Loucy (cell line): ENCODE data around the gene CXCR6.

ENCODE experiments used
- H2AFZ ChIP-seq: fragments of 200-600 bp; sonication (generic); 2 replicates; pipeline ENCODE4 v1.6.0; 2016; ENCODE audit warnings: antibody characterized with exemption, mild to moderate bottlenecking, low read length, moderate library complexity
- H3F3A ChIP-seq: fragments of 200-600 bp; 2 replicates; pipeline ENCODE4 v1.6.0; 2016; ENCODE audit warnings: antibody characterized with exemption, low read depth, mild to moderate bottlenecking
- H3K27me3 ChIP-seq: fragments of 200-600 bp; sonication (generic); 2 replicates; pipeline ENCODE4 v1.6.1; 2014; ENCODE audit warnings: low read length, mild to moderate bottlenecking; ENCODE audit not compliant: insufficient read depth, poor library complexity, severe bottlenecking
- H3K36me3 ChIP-seq: fragments of 200-600 bp; sonication (generic); 2 replicates; pipeline ENCODE4 v1.6.1; 2016; ENCODE audit warnings: low read length; ENCODE audit not compliant: insufficient read depth
- H3K4me1 ChIP-seq: fragments of 200-600 bp; sonication (generic); 2 replicates; pipeline ENCODE4 v1.5.1; 2014; ENCODE audit warnings: low read length, mild to moderate bottlenecking; ENCODE audit not compliant: insufficient read depth, poor library complexity, severe bottlenecking
- H3K4me2 ChIP-seq: fragments of 200-600 bp; sonication (generic); 2 replicates; pipeline ENCODE4 v1.6.0; 2014; ENCODE audit warnings: antibody characterized with exemption, low read length, low read depth, mild to moderate bottlenecking; ENCODE audit not compliant: poor library complexity, severe bottlenecking
- H3K4me3 ChIP-seq: fragments of 200-600 bp; sonication (generic); 2 replicates; pipeline ENCODE4 v1.5.1; 2014; ENCODE audit warnings: low read length, mild to moderate bottlenecking, mixed read lengths; ENCODE audit not compliant: poor library complexity, severe bottlenecking
- H3K79me2 ChIP-seq: fragments of 200-600 bp; sonication (generic); 2 replicates; pipeline ENCODE4 v1.6.1; 2014; ENCODE audit warnings: low read length; ENCODE audit not compliant: insufficient read depth
- H3K9ac ChIP-seq: fragments of 200-600 bp; sonication (generic); 2 replicates; pipeline ENCODE4 v1.6.0; 2014; ENCODE audit warnings: mild to moderate bottlenecking, low read depth, low read length, moderate library complexity; ENCODE audit not compliant: poor library complexity, severe bottlenecking
- H3K9me2 ChIP-seq: fragments of 200-600 bp; sonication (generic); replicated peaks from 2 replicates; pipeline ENCODE4 v1.6.1; 2016; ENCODE audit warnings: low read depth, low read length, mixed read lengths
- H3K9me3 ChIP-seq: fragments of 200-600 bp; sonication (generic); 2 replicates; pipeline ENCODE4 v1.6.1; 2014; ENCODE audit warnings: mild to moderate bottlenecking, antibody characterized with exemption, low read length, low read depth; ENCODE audit not compliant: insufficient read depth
- H4K20me1 ChIP-seq: fragments of 200-600 bp; sonication (generic); 2 replicates; pipeline ENCODE4 v1.6.0; 2014; ENCODE audit warnings: antibody characterized with exemption, low read length, mild to moderate bottlenecking; ENCODE audit not compliant: insufficient read depth, poor library complexity, severe bottlenecking
- CTCF ChIP-seq: fragments of 200-600 bp; sonication (generic); conservative IDR thresholded peaks from 2 replicates; pipeline ENCODE4 v1.5.1; 2014; ENCODE audit warnings: mild to moderate bottlenecking, antibody characterized with exemption, low read length
- EZH2phosphoT487 ChIP-seq: fragments of 200-600 bp; IDR thresholded peaks from 2 replicates; pipeline ENCODE4 v1.6.1; 2018; ENCODE audit warnings: antibody characterized with exemption, mild to moderate bottlenecking, moderate library complexity, borderline replicate concordance

Gene CXCR6

GRCh38 chr3:45981346-45982074 lies 38.2 kb downstream of the CXCR6 start:
- Histone ChIP-seq H3K4me3 (no peak overlapping the region), H3F3A (peaks cover 3% of the 10 kb centered on the region; the same call in 1 of the 2 replicates), H3K9ac (no peak overlapping the region), H3K9me2 (no peaks in the 10 kb centered on the region), H4K20me1 (peaks cover 2% of the 10 kb centered on the region), H2AFZ (no peak overlapping the region), H3K79me2 (no peaks in the 10 kb centered on the region), H3K27me3 (no peaks in the 10 kb centered on the region), H3K9me3 (no peaks in the 10 kb centered on the region), H3K36me3 (peaks cover 56% of the 10 kb centered on the region), H3K4me2 (no peak overlapping the region), H3K4me1 (peaks cover 20% of the 10 kb centered on the region)
- no peak for TF ChIP-seq CTCF
- no peak for TF ChIP-seq EZH2phosphoT487

GRCh38 chr3:45983770-45984169 lies 40.5 kb downstream of the CXCR6 start:
- H3F3A ChIP-seq = no peaks in the 10 kb centered on the region
- H3K9me3 ChIP-seq = no peaks in the 10 kb centered on the region
- peaks cover 11% of the 10 kb centered on the region; the same call in 1 of the 2 replicates for H3K79me2 ChIP-seq
- TF ChIP-seq EZH2phosphoT487 (no peak), CTCF (no peak)
- peaks cover 8% of the 10 kb centered on the region for H4K20me1 ChIP-seq
- no peak overlapping the region for H3K9ac ChIP-seq
- no peaks in the 10 kb centered on the region for H3K27me3 ChIP-seq
- no peaks in the 10 kb centered on the region for H3K9me2 ChIP-seq
- H3K4me3 ChIP-seq = no peak overlapping the region
- H2AFZ ChIP-seq = no peak overlapping the region
- H3K36me3 ChIP-seq = peaks cover 56% of the 10 kb centered on the region; the same call in 1 of the 2 replicates
- no peak overlapping the region for H3K4me2 ChIP-seq
- no peaks in the 10 kb centered on the region for H3K4me1 ChIP-seq

- no peak overlapping the region for H2AFZ ChIP-seq
- H3K4me2 ChIP-seq = no peak overlapping the region
- H3K9me2 ChIP-seq = no peaks in the 10 kb centered on the region
- no peaks in the 10 kb centered on the region for H3K27me3 ChIP-seq
- H4K20me1 ChIP-seq = peaks cover 9% of the 10 kb centered on the region
- H3K9ac ChIP-seq = no peak overlapping the region
- H3K9me3 ChIP-seq = no peaks in the 10 kb centered on the region
- no peak overlapping the region for H3K4me3 ChIP-seq
- H3K4me1 ChIP-seq = no peaks in the 10 kb centered on the region
- H3F3A ChIP-seq = no peaks in the 10 kb centered on the region
- TF ChIP-seq EZH2phosphoT487 (no peak), CTCF (no peak)
- peaks cover 11% of the 10 kb centered on the region; the same call in 1 of the 2 replicates for H3K79me2 ChIP-seq
- H3K36me3 ChIP-seq = peaks cover 50% of the 10 kb centered on the region; the same call in 1 of the 2 replicates
Measured at GRCh38 chr3:45984331-45985312, 41.4 kb downstream of the CXCR6 start.
